IMR-90 (cell line): ENCODE measurements around the gene TENT4B. TPM values are rescaled to one million over a fixed set of nuclear protein-coding genes. Genes with fewer than 3 reads are reported as not detected.

Experiments used
- ATAC-seq: fragments of 200-7000 bp; cut with Tn5 transposase; 2 replicates; pipeline ENCODE4 v1.9.1; 2020; ENCODE audit warnings: low read depth, mild to moderate bottlenecking, moderate library complexity
- BruUV-seq: library from RNA; stranded (reverse); fragments of 400-500 nt; replicated peaks from 2 replicates; lab custom pipeline; 2021; lab: Mats Ljungman, UMichigan
- CTCF ChIA-PET: fragments of 300-600 bp; formaldehyde crosslinking; extraction: SDS; loops from one replicate; lab custom pipeline; 2021; ENCODE audit warnings: antibody characterized with exemption; lab: Yijun Ruan, JAX
- POLR2A ChIA-PET: fragments of 300-600 bp; sonication (Branson Sonifier 250); formaldehyde crosslinking; loops from one replicate; lab custom pipeline; 2022; ENCODE audit warnings: antibody characterized with exemption; ENCODE audit not compliant: unreplicated experiment; lab: Charles Lee
- DNase-seq: peaks from one replicate; pipeline ENCODE4 v3.0.0; 2013
- H2AFZ ChIP-seq: replicated peaks from 2 replicates; pipeline ENCODE3; 2013; ENCODE audit warnings: low read length, mild to moderate bottlenecking; ENCODE audit not compliant: poor library complexity
- H2AK5ac ChIP-seq: 2 replicates; pipeline ENCODE4 v1.6.1; 2013; ENCODE audit warnings: low read depth, low read length, inconsistent platforms
- H2AK9ac ChIP-seq: replicated peaks from 2 replicates; pipeline ENCODE3; 2013; ENCODE audit warnings: mild to moderate bottlenecking, low read depth, low read length, moderate library complexity; ENCODE audit not compliant: poor library complexity
- H2BK120ac ChIP-seq: 2 replicates; pipeline ENCODE4 v1.6.1; 2013; ENCODE audit warnings: low read depth, low read length, inconsistent platforms
- H2BK15ac ChIP-seq: 3 replicates; pipeline ENCODE4 v1.6.1; 2013; ENCODE audit warnings: low read depth, low read length, inconsistent platforms
- H2BK20ac ChIP-seq: 2 replicates; pipeline ENCODE4 v1.6.1; 2013; ENCODE audit warnings: low read depth, mild to moderate bottlenecking, inconsistent platforms, low read length, moderate library complexity
- H2BK5ac ChIP-seq: 2 replicates; pipeline ENCODE4 v1.6.1; 2013; ENCODE audit warnings: mild to moderate bottlenecking, low read depth, low read length, inconsistent platforms; ENCODE audit not compliant: poor library complexity, severe bottlenecking
- H3K14ac ChIP-seq: replicated peaks from 2 replicates; pipeline ENCODE4 v1.6.1; 2013; ENCODE audit warnings: low read depth, low read length, inconsistent platforms
- H3K18ac ChIP-seq: 2 replicates; pipeline ENCODE4 v1.6.1; 2013; ENCODE audit warnings: low read depth, low read length, control low read depth
- H3K23ac ChIP-seq: 2 replicates; pipeline ENCODE4 v1.6.1; 2013; ENCODE audit warnings: low read depth, low read length, inconsistent platforms
- H3K27ac ChIP-seq: 2 replicates; pipeline ENCODE4 v1.5.1; 2013; ENCODE audit warnings: mild to moderate bottlenecking, control low read depth, low read length; ENCODE audit not compliant: insufficient read depth
- H3K27me3 ChIP-seq: 2 replicates; pipeline ENCODE4 v1.6.1; 2013; ENCODE audit warnings: low read length; ENCODE audit not compliant: control insufficient read depth, insufficient read depth
- H3K36me3 ChIP-seq: 2 replicates; pipeline ENCODE4 v1.6.1; 2013; ENCODE audit warnings: low read length, mixed read lengths; ENCODE audit not compliant: control insufficient read depth, insufficient read depth
- H3K4ac ChIP-seq: 2 replicates; pipeline ENCODE4 v1.6.1; 2013; ENCODE audit warnings: low read depth, low read length, inconsistent platforms
- H3K4me1 ChIP-seq: 2 replicates; pipeline ENCODE4 v1.6.1; 2013; ENCODE audit warnings: low read length, mixed read lengths; ENCODE audit not compliant: control insufficient read depth, insufficient read depth
- H3K4me2 ChIP-seq: 2 replicates; pipeline ENCODE4 v1.6.1; 2013; ENCODE audit warnings: low read depth, mild to moderate bottlenecking, control low read depth, low read length, moderate library complexity
- H3K4me3 ChIP-seq: 2 replicates; pipeline ENCODE4 v1.5.1; 2013; ENCODE audit warnings: low read depth, mild to moderate bottlenecking, control low read depth, low read length, moderate library complexity; ENCODE audit not compliant: insufficient read depth
- H3K56ac ChIP-seq: 2 replicates; pipeline ENCODE4 v1.6.1; 2013; ENCODE audit warnings: low read length, inconsistent platforms; ENCODE audit not compliant: insufficient read depth; ENCODE audit errors: extremely low read depth
- H3K79me1 ChIP-seq, 2 experiments: 2 replicates each; pipeline ENCODE4 v1.6.1; 2013; ENCODE audit warnings: low read length in 2 of 2, inconsistent platforms in 1 of 2, low read depth in 1 of 2
- H3K9ac ChIP-seq: 2 replicates; pipeline ENCODE4 v1.6.1; 2013; ENCODE audit warnings: low read depth, low read length, control low read depth
- H3K9me1 ChIP-seq: 2 replicates; pipeline ENCODE4 v1.6.1; 2013; ENCODE audit warnings: low read length, inconsistent platforms; ENCODE audit not compliant: insufficient read depth
- H3K9me3 ChIP-seq: 2 replicates; pipeline ENCODE4 v1.6.1; 2013; ENCODE audit warnings: low read length; ENCODE audit not compliant: control insufficient read depth, insufficient read depth
- H4K20me1 ChIP-seq: 2 replicates; pipeline ENCODE4 v1.6.1; 2013; ENCODE audit warnings: low read length, inconsistent platforms; ENCODE audit not compliant: insufficient read depth
- H4K5ac ChIP-seq: 2 replicates; pipeline ENCODE4 v1.6.1; 2013; ENCODE audit warnings: mild to moderate bottlenecking, low read depth, low read length, control low read depth
- H4K8ac ChIP-seq, 2 experiments: 2 replicates each; pipeline ENCODE4 v1.6.1; 2013; ENCODE audit warnings: low read depth in 2 of 2, low read length in 2 of 2, control low read depth in 1 of 2, inconsistent platforms in 1 of 2
- H4K91ac ChIP-seq: 2 replicates; pipeline ENCODE4 v1.6.1; 2013; ENCODE audit warnings: low read depth, low read length, inconsistent platforms; ENCODE audit not compliant: insufficient read depth
- BHLHE40 ChIP-seq: fragments of 150-350 bp; IDR thresholded peaks from 2 replicates; pipeline ENCODE4 v1.6.1; 2016; ENCODE audit warnings: mild to moderate bottlenecking, low read depth, low read length
- CEBPB ChIP-seq: IDR thresholded peaks from 2 replicates; pipeline ENCODE4 v1.6.1; 2012; ENCODE audit warnings: low read depth, low read length, improper control_type of control experiment
- CHD1 ChIP-seq: IDR thresholded peaks from 2 replicates; pipeline ENCODE4 v1.6.1; 2012; ENCODE audit warnings: low read depth, low read length, improper control_type of control experiment
- FOS ChIP-seq: fragments of 150-350 bp; IDR thresholded peaks from 2 replicates; pipeline ENCODE4 v1.6.1; 2016; ENCODE audit warnings: low read depth, low read length
- MAFK ChIP-seq: IDR thresholded peaks from 2 replicates; pipeline ENCODE4 v1.6.1; 2012; ENCODE audit warnings: low read depth, low read length, improper control_type of control experiment
- MAZ ChIP-seq: IDR thresholded peaks from 2 replicates; pipeline ENCODE4 v1.6.1; 2012; ENCODE audit warnings: low read depth, mild to moderate bottlenecking, low read length, improper control_type of control experiment, moderate library complexity, borderline replicate concordance
- NFE2L2 ChIP-seq: fragments of 150-350 bp; IDR thresholded peaks from 2 replicates; pipeline ENCODE4 v1.6.1; 2016; ENCODE audit warnings: low read depth, mild to moderate bottlenecking, low read length
- POLR2A ChIP-seq: IDR thresholded peaks from 2 replicates; pipeline ENCODE4 v1.6.1; 2012; ENCODE audit warnings: mild to moderate bottlenecking, low read depth, low read length
- RCOR1 ChIP-seq: IDR thresholded peaks from 2 replicates; pipeline ENCODE4 v1.6.1; 2012; ENCODE audit warnings: mild to moderate bottlenecking, low read length, improper control_type of control experiment; ENCODE audit not compliant: insufficient replicate concordance
- RFX5 ChIP-seq: IDR thresholded peaks from 2 replicates; pipeline ENCODE4 v1.8.0; 2012; ENCODE audit warnings: low read depth, mild to moderate bottlenecking, low read length, moderate library complexity
- SMC3 ChIP-seq: fragments of 150-350 bp; IDR thresholded peaks from 2 replicates; pipeline ENCODE4 v1.6.1; 2016; ENCODE audit warnings: low read depth, mild to moderate bottlenecking, antibody characterized with exemption, low read length, moderate library complexity
- WGBS, 2 experiments: methylation state at CpG; one replicate each; pipeline versions ENCODE4 v1.1.5 to v1.1.7; 2013; ENCODE audit warnings: missing lambda C conversion rate in 2 of 2; ENCODE audit not compliant: insufficient read length in 1 of 2; ENCODE audit errors: extremely low coverage in 2 of 2; 5-methylcytosine and 5-hydroxymethylcytosine counted together
- dilution Hi-C: fragments of 300-500 bp; cut with HindIII; formaldehyde crosslinking; loops from one replicate; pipeline ENCODE4 v1.14.3; 2018; ENCODE audit warnings: low sequenced_read_pairs; ENCODE audit not compliant: unreplicated experiment
- in situ Hi-C: fragments of 300-500 bp; cut with MboI; formaldehyde crosslinking; loops from 3 replicates; pipeline ENCODE4 v1.14.3; 2019; ENCODE audit warnings: low sequenced_read_pairs, inconsistent platforms, mixed read lengths
- intact Hi-C: fragments of 100-400 bp; cut with micrococcal nuclease; formaldehyde crosslinking; loops from 2 replicates; pipeline ENCODE4 v1.10.0; 2022
- polyA plus RNA-seq, 3 experiments: library from polyadenylated mRNA; depleted of rRNA; stranded (reverse); fragments of >200 nt; gene quantifications; 2 replicates each; pipeline ENCODE4 v1.2.3, GENCODE V29; 2012; ENCODE audit warnings: low replicate concordance in 1 of 3
- total RNA-seq: library from RNA; depleted of rRNA; stranded (reverse); fragments of >200 nt; gene quantifications from 2 replicates; pipeline ENCODE4 v1.2.3, GENCODE V29; 2012
- TF ChIP-seq, protein P1 (sequence below): conservative IDR thresholded peaks from 2 replicates; pipeline ENCODE4 v1.5.1; 2012; ENCODE audit warnings: mild to moderate bottlenecking, low read depth, low read length, improper control_type of control experiment
- TF ChIP-seq, protein P2 (sequence below): fragments of 150-350 bp; IDR thresholded peaks from 2 replicates; pipeline ENCODE4 v1.6.1; 2017; ENCODE audit warnings: mild to moderate bottlenecking, antibody characterized with exemption, low read length, low read depth
- TF ChIP-seq, protein P3 (sequence below): fragments of 150-350 bp; IDR thresholded peaks from 2 replicates; pipeline ENCODE4 v1.6.1; 2016; ENCODE audit warnings: low read depth, mild to moderate bottlenecking, low read length, moderate library complexity, borderline replicate concordance

The TENT4B gene
- total and polyA plus RNA-seq, 2 of the 4 experiments (the other 2 are of a cell fraction) = 4.1 to 7.0 TPM

DNA sequence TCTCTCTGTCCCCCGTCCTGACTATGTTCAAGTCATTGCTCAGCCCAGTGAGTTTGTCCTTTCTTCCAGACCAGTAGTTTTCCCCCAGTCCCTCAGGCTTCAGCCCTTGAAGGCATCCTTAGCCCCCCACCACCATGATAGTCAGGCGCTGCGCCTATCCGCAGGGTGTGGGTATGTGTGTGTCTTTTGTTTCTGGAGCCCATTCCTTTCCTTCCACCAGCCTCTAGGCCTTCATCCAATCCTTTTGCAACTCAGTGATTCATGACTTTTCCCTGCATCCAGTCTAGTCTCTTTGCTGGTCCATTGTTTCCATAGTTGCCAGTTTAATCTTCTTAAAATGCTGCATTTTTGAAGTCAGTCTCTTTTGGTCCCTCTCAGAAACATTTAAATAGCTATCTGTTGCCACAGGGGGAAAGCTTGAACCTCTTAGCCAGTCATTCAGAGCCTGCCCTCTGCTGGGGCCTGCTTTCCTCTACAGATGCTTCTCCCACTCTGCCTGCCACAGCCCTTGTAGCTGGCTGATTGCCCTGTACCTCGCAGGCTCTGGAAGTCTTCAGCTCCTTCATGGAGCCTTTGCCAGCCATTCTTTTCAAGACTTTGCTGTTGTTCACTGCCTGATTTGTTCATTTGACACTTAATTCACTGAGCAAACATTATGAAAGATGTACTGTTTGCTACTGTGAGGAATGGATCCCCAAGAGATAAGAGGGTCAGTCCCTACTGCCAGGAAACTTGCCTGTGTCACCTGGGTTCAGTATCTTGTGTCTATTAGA, 57.3 kb downstream of the TENT4B start:
- no peak overlapping the region for H2AK9ac ChIP-seq
- intact Hi-C loops = loop anchor here (1.0 to 5.0 kb wide), 5 partner anchors 57 to 597 kb away; partner anchors contain the start of genes CNEP1R1 and TENT4B
- no peak overlapping the region for H3K27ac ChIP-seq
- H3K4me1 ChIP-seq = peaks cover 13% of the 10 kb centered on the region
- no peak overlapping the region for H4K5ac ChIP-seq
- no peak overlapping the region; the same call in 1 of the 2 replicates for H3K14ac ChIP-seq
- H3K9ac ChIP-seq = no peak overlapping the region
- peak overlapping the region; percentile 9; the same call in 1 of the 2 replicates for H2AK5ac ChIP-seq
- no TSS peak for BruUV-seq
- no peak overlapping the region for H3K56ac ChIP-seq
- H2AFZ ChIP-seq = peak overlapping the region; percentile 3
- WGBS, 2 experiments = 50% methylated on average over 2 of the region's 5 CpGs; no CpG with 5 or more reads in 1 of the 2 experiments
- H4K91ac ChIP-seq = no peak overlapping the region
- no peak overlapping the region for H3K4ac ChIP-seq
- in situ Hi-C loops = loop anchor here (25.0 kb wide), 2 partner anchors 452 to 577 kb away; no protein-coding TSS in a partner anchor
- H3K27me3 ChIP-seq = no peaks in the 10 kb centered on the region
- peaks cover 5% of the 10 kb centered on the region; the same call in 1 of the 2 replicates for H3K36me3 ChIP-seq
- no peak overlapping the region for H3K18ac ChIP-seq
- no peak overlapping the region for H2BK120ac ChIP-seq
- 0 out of 2 replicates have a peak overlapping the region, but pooled peaks have one; percentile 6 for H3K23ac ChIP-seq
- H4K8ac ChIP-seq = no peak overlapping the region
- CTCF ChIA-PET = interaction anchor here (0.6 to 5.7 kb wide), 26 partner anchors 8 to 535 kb away, joined by 3 to 54 read pairs (median 4); partner anchors contain the start of genes CNEP1R1 and HEATR3
- dilution Hi-C loops = no loop called here
- peaks cover 27 to 59% of the 10 kb centered on the region in 2 experiments for H3K79me1 ChIP-seq
- H3K4me3 ChIP-seq = no peak overlapping the region
- H4K20me1 ChIP-seq = peaks cover 22% of the 10 kb centered on the region; the same call in 1 of the 2 replicates
- no peak overlapping the region for H3K4me2 ChIP-seq
- H2BK5ac ChIP-seq = no peak overlapping the region
- POLR2A ChIA-PET = no interaction called here
- peaks cover 6% of the 10 kb centered on the region; the same call in 1 of the 2 replicates for H3K9me1 ChIP-seq
- DNase-seq (peak; percentile 87), ATAC-seq (peak; percentile 91)
- H2BK15ac ChIP-seq = no peak overlapping the region
- H3K9me3 ChIP-seq = no peaks in the 10 kb centered on the region
- no peak overlapping the region for H2BK20ac ChIP-seq
- TF ChIP-seq RCOR1 = no peak
- TF ChIP-seq POLR2A = no peak
- no peak for TF ChIP-seq MAFK
- no peak for TF ChIP-seq CHD1
- TF ChIP-seq NFE2L2 = no peak
- TF ChIP-seq SMC3 = peak; percentile 90
- TF ChIP-seq, protein P1, sequence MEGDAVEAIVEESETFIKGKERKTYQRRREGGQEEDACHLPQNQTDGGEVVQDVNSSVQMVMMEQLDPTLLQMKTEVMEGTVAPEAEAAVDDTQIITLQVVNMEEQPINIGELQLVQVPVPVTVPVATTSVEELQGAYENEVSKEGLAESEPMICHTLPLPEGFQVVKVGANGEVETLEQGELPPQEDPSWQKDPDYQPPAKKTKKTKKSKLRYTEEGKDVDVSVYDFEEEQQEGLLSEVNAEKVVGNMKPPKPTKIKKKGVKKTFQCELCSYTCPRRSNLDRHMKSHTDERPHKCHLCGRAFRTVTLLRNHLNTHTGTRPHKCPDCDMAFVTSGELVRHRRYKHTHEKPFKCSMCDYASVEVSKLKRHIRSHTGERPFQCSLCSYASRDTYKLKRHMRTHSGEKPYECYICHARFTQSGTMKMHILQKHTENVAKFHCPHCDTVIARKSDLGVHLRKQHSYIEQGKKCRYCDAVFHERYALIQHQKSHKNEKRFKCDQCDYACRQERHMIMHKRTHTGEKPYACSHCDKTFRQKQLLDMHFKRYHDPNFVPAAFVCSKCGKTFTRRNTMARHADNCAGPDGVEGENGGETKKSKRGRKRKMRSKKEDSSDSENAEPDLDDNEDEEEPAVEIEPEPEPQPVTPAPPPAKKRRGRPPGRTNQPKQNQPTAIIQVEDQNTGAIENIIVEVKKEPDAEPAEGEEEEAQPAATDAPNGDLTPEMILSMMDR = peak; percentile 87
- TF ChIP-seq, protein P2, sequence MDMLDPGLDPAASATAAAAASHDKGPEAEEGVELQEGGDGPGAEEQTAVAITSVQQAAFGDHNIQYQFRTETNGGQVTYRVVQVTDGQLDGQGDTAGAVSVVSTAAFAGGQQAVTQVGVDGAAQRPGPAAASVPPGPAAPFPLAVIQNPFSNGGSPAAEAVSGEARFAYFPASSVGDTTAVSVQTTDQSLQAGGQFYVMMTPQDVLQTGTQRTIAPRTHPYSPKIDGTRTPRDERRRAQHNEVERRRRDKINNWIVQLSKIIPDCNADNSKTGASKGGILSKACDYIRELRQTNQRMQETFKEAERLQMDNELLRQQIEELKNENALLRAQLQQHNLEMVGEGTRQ = no peak
- TF ChIP-seq RFX5 = no peak
- TF ChIP-seq, protein P3, sequence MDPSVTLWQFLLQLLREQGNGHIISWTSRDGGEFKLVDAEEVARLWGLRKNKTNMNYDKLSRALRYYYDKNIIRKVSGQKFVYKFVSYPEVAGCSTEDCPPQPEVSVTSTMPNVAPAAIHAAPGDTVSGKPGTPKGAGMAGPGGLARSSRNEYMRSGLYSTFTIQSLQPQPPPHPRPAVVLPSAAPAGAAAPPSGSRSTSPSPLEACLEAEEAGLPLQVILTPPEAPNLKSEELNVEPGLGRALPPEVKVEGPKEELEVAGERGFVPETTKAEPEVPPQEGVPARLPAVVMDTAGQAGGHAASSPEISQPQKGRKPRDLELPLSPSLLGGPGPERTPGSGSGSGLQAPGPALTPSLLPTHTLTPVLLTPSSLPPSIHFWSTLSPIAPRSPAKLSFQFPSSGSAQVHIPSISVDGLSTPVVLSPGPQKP = no peak
- no peak for TF ChIP-seq BHLHE40
- no peak for TF ChIP-seq MAZ
- peak; percentile 35 for TF ChIP-seq CEBPB
- no peak for TF ChIP-seq FOS
